Calu3 (cell line): ENCODE results near the gene CLDN20. TPM values are rescaled to one million over a fixed set of nuclear protein-coding genes. Genes with fewer than 3 reads are reported as not detected.

Experiments used
- BruUV-seq: library from RNA; stranded (reverse); fragments of 400-500 nt; replicated peaks from 2 replicates; lab custom pipeline; 2021; lab: Mats Ljungman, UMichigan
- CTCF ChIA-PET: fragments of 300-600 bp; sonication (Branson Sonifier 250); formaldehyde crosslinking; loops from one replicate; lab custom pipeline; 2022; ENCODE audit warnings: antibody characterized with exemption; lab: Charles Lee
- DNase-seq: peaks from one replicate; pipeline ENCODE4 v3.0.0; 2022
- H3K27ac Mint-ChIP-seq: one replicate; pipeline ENCODE4 v1.8.0; 2022; ENCODE audit warnings: mixed read lengths; ENCODE audit not compliant: unreplicated experiment
- H3K27me3 Mint-ChIP-seq: one replicate; pipeline ENCODE4 v1.8.0; 2022; ENCODE audit warnings: mixed read lengths; ENCODE audit not compliant: unreplicated experiment
- H3K36me3 Mint-ChIP-seq: one replicate; pipeline ENCODE4 v1.8.0; 2022; ENCODE audit warnings: mild to moderate bottlenecking, moderate library complexity, mixed read lengths; ENCODE audit not compliant: insufficient read depth, unreplicated experiment
- H3K4me1 Mint-ChIP-seq: one replicate; pipeline ENCODE4 v1.8.0; 2022; ENCODE audit warnings: mild to moderate bottlenecking, low read depth, mixed read lengths; ENCODE audit not compliant: unreplicated experiment
- H3K4me3 Mint-ChIP-seq: one replicate; pipeline ENCODE4 v1.8.0; 2022; ENCODE audit warnings: mild to moderate bottlenecking, low read depth, moderate library complexity, mixed read lengths; ENCODE audit not compliant: unreplicated experiment
- H3K9me3 Mint-ChIP-seq: one replicate; pipeline ENCODE4 v1.8.0; 2022; ENCODE audit warnings: low read depth, mixed read lengths; ENCODE audit not compliant: unreplicated experiment
- CTCF ChIP-seq: fragments of 200-600 bp; IDR thresholded peaks from one replicate; pipeline ENCODE4 v1.8.0; 2022; ENCODE audit warnings: antibody characterized with exemption; ENCODE audit not compliant: unreplicated experiment
- intact Hi-C: fragments of 100-400 bp; cut with micrococcal nuclease; formaldehyde crosslinking; loops from one replicate; pipeline ENCODE4 v1.10.0; 2022; ENCODE audit not compliant: unreplicated experiment
- total RNA-seq: library from RNA; stranded (reverse); gene quantifications from 2 replicates; pipeline ENCODE4 v1.2.3, GENCODE V29; 2022

Gene CLDN20
- total RNA-seq, 1 experiment from 2014 or later, result not detected

GRCh38 chr6:155232848-155233247 lies 31.0 kb upstream of the CLDN20 start:
- H3K36me3 Mint-ChIP-seq, result peaks cover 5% of the 10 kb centered on the region
- no peak overlapping the region for H3K27ac Mint-ChIP-seq
- H3K4me3 Mint-ChIP-seq, result no peak overlapping the region
- TF ChIP-seq CTCF, result no peak
- H3K27me3 Mint-ChIP-seq, result no peaks in the 10 kb centered on the region
- no TSS peak for BruUV-seq
- intact Hi-C loops, result no loop called here
- no peak for DNase-seq
- no peaks in the 10 kb centered on the region for H3K9me3 Mint-ChIP-seq
- CTCF ChIA-PET, result no interaction called here
- H3K4me1 Mint-ChIP-seq, result no peaks in the 10 kb centered on the region

- BruUV-seq, result no TSS peak
- no peak for TF ChIP-seq CTCF
- no peak overlapping the region for H3K4me3 Mint-ChIP-seq
- no peak overlapping the region for H3K27ac Mint-ChIP-seq
- CTCF ChIA-PET, result no interaction called here
- H3K27me3 Mint-ChIP-seq, result no peaks in the 10 kb centered on the region
- intact Hi-C loops, result no loop called here
- peaks cover 2% of the 10 kb centered on the region for H3K9me3 Mint-ChIP-seq
- DNase-seq, result no peak
- peaks cover 12% of the 10 kb centered on the region for H3K36me3 Mint-ChIP-seq
- H3K4me1 Mint-ChIP-seq, result no peaks in the 10 kb centered on the region
Observed at GRCh38 chr6:155234167-155234566, 29.6 kb upstream of the CLDN20 start.

- BruUV-seq, result no TSS peak
- Mint-ChIP-seq H3K27ac (no peak overlapping the region), H3K9me3 (peaks cover 2% of the 10 kb centered on the region), H3K27me3 (no peaks in the 10 kb centered on the region), H3K4me3 (no peak overlapping the region), H3K4me1 (no peaks in the 10 kb centered on the region), H3K36me3 (peaks cover 12% of the 10 kb centered on the region)
- CTCF ChIA-PET, result no interaction called here
- intact Hi-C loops, result no loop called here
- DNase-seq, result no peak
- TF ChIP-seq CTCF, result no peak
Observed at GRCh38 chr6:155234687-155235086, 29.1 kb upstream of the CLDN20 start.

- no peak overlapping the region for H3K27ac Mint-ChIP-seq
- BruUV-seq, result no TSS peak
- no peaks in the 10 kb centered on the region for H3K27me3 Mint-ChIP-seq
- TF ChIP-seq CTCF, result no peak
- CTCF ChIA-PET, result no interaction called here
- peaks cover 10% of the 10 kb centered on the region for H3K36me3 Mint-ChIP-seq
- H3K4me3 Mint-ChIP-seq, result no peak overlapping the region
- intact Hi-C loops, result no loop called here
- DNase-seq, result no peak
- H3K4me1 Mint-ChIP-seq, result no peaks in the 10 kb centered on the region
- peaks cover 2% of the 10 kb centered on the region for H3K9me3 Mint-ChIP-seq
Observed at GRCh38 chr6:155235087-155235486, 28.7 kb upstream of the CLDN20 start.
